B cell (primary cell): ENCODE data around the gene CDC42BPA. TPM values are rescaled to one million over a fixed set of nuclear protein-coding genes. Genes with fewer than 3 reads are reported as not detected.

Experiments used
- ATAC-seq: fragments of 200-7000 bp; cut with Tn5 transposase; one replicate; pipeline ENCODE4 v1.10.0; 2021; ENCODE audit warnings: low read depth, mild to moderate bottlenecking, moderate number of reproducible peaks, moderate library complexity
- CTCF ChIA-PET: fragments of 350-600 bp; sonication (Branson Sonifier 250); formaldehyde crosslinking; loops from one replicate; lab custom pipeline; 2021; ENCODE audit warnings: antibody characterized with exemption, inconsistent platforms; lab: Charles Lee
- POLR2A ChIA-PET: fragments of 350-600 bp; sonication (Branson Sonifier 250); formaldehyde crosslinking; loops from one replicate; lab custom pipeline; 2021; ENCODE audit warnings: antibody characterized with exemption; lab: Charles Lee
- DNase-seq: peaks from one replicate; pipeline ENCODE4 v3.0.0; 2013
- H2AFZ ChIP-seq: 2 replicates; pipeline ENCODE4 v1.6.1; 2012; ENCODE audit warnings: mild to moderate bottlenecking, low read depth, low read length; ENCODE audit not compliant: insufficient read depth, poor library complexity, severe bottlenecking
- H3K27ac ChIP-seq, 2 donors: 1 replicate in 1 of 2; 2 replicates in 1 of 2; pipeline ENCODE4 v1.5.1; 2012 to 2013; ENCODE audit warnings: low read length in 2 of 2, mild to moderate bottlenecking in 2 of 2, moderate library complexity in 1 of 2
- H3K27me3 ChIP-seq, 4 experiments: fragments of 200-600 bp in 1 of 4; sonication (generic) in 1 of 4; replicated peaks in 1 of 4; 1 replicate in 2 of 4; 2 replicates in 2 of 4; pipeline versions ENCODE4 v1.6.1 to v1.7.0; 2013 to 2016; ENCODE audit warnings: low read length in 3 of 4, mild to moderate bottlenecking in 2 of 4, mixed read lengths in 1 of 4, moderate library complexity in 1 of 4; ENCODE audit not compliant: insufficient read depth in 4 of 4, control insufficient read depth in 3 of 4; ENCODE audit errors: control extremely low read depth in 1 of 4
- H3K36me3 ChIP-seq, 2 experiments: replicated peaks in 1 of 2; 1 replicate in 1 of 2; 2 replicates in 1 of 2; pipeline versions ENCODE4 v1.6.1 to v1.7.1; 2013; ENCODE audit warnings: low read length in 1 of 2; ENCODE audit not compliant: insufficient read depth in 2 of 2, control insufficient read depth in 1 of 2; ENCODE audit errors: control extremely low read depth in 1 of 2, extremely low read depth in 1 of 2
- H3K4me1 ChIP-seq, 2 donors: fragments of 200-600 bp in 1 of 2; sonication (generic) in 1 of 2; 1 replicate in 1 of 2; 2 replicates in 1 of 2; pipeline versions ENCODE4 v1.5.1 to v1.6.1; 2013 to 2017; ENCODE audit warnings: low read length in 2 of 2; ENCODE audit not compliant: control insufficient read depth in 2 of 2, insufficient read depth in 2 of 2
- H3K4me2 ChIP-seq: replicated peaks from 2 replicates; pipeline ENCODE3; 2012; ENCODE audit warnings: mild to moderate bottlenecking, low read depth, low read length; ENCODE audit not compliant: poor library complexity, severe bottlenecking
- H3K4me3 ChIP-seq, 5 experiments: fragments of 200-600 bp in 1 of 5; sonication (generic) in 1 of 5; 1 replicate in 3 of 5; 2 replicates in 2 of 5; pipeline versions ENCODE4 v1.5.1 to v1.7.0; 2011 to 2016; ENCODE audit warnings: low read length in 4 of 5, mild to moderate bottlenecking in 4 of 5, low read depth in 2 of 5, control low read depth in 1 of 5, moderate library complexity in 1 of 5; ENCODE audit not compliant: insufficient read depth in 1 of 5; ENCODE audit errors: control extremely low read depth in 1 of 5, extremely low read depth in 1 of 5
- H3K79me2 ChIP-seq: fragments of 200-600 bp; sonication (generic); one replicate; pipeline ENCODE4 v1.6.0; 2016; ENCODE audit warnings: low read length; ENCODE audit not compliant: control insufficient read depth, insufficient read depth
- H3K9ac ChIP-seq: fragments of 200-600 bp; sonication (generic); 2 replicates; pipeline ENCODE4 v1.6.1; 2017; ENCODE audit warnings: mild to moderate bottlenecking, low read length, moderate library complexity
- H3K9me3 ChIP-seq, 3 donors: one replicate each; pipeline versions ENCODE4 v1.6.1 to v1.7.1; 2013; ENCODE audit warnings: low read length in 2 of 3; ENCODE audit not compliant: control insufficient read depth in 2 of 3, insufficient read depth in 1 of 3; ENCODE audit errors: control extremely low read depth in 1 of 3
- H4K20me1 ChIP-seq: 2 replicates; pipeline ENCODE4 v1.6.0; 2012; ENCODE audit warnings: mild to moderate bottlenecking, low read length; ENCODE audit not compliant: insufficient read depth, control insufficient read depth, poor library complexity, severe bottlenecking
- H3K27ac Mint-ChIP-seq: one replicate; pipeline ENCODE4 v1.8.0; 2021; ENCODE audit warnings: mixed read lengths
- H3K27me3 Mint-ChIP-seq: one replicate; pipeline ENCODE4 v1.8.0; 2021; ENCODE audit warnings: mixed read lengths
- H3K4me1 Mint-ChIP-seq: one replicate; pipeline ENCODE4 v1.8.0; 2021; ENCODE audit warnings: mixed read lengths
- H3K4me3 Mint-ChIP-seq: one replicate; pipeline ENCODE4 v1.8.0; 2021; ENCODE audit warnings: mixed read lengths
- H3K9me3 Mint-ChIP-seq: one replicate; pipeline ENCODE4 v1.8.0; 2022; ENCODE audit warnings: mixed read lengths; ENCODE audit not compliant: insufficient read depth
- CTCF ChIP-seq: fragments of 200-600 bp; IDR thresholded peaks from one replicate; pipeline ENCODE4 v1.8.0; 2022; ENCODE audit warnings: antibody characterized with exemption, mild to moderate bottlenecking
- EZH2 ChIP-seq: IDR thresholded peaks from 2 replicates; pipeline ENCODE4 v1.6.1; 2012; ENCODE audit warnings: borderline replicate concordance, low read depth, mild to moderate bottlenecking, moderate library complexity, low read length; ENCODE audit not compliant: insufficient read depth, poor library complexity, severe bottlenecking
- WGBS: methylation state at CpG from one replicate; pipeline ENCODE4 v1.1.5; 2013; ENCODE audit warnings: missing lambda C conversion rate; ENCODE audit not compliant: insufficient coverage; 5-methylcytosine and 5-hydroxymethylcytosine counted together
- intact Hi-C: fragments of 100-400 bp; cut with micrococcal nuclease; formaldehyde crosslinking; loops from one replicate; pipeline ENCODE4 v1.10.0; 2022
- polyA plus RNA-seq: library from polyadenylated mRNA; depleted of rRNA; stranded (reverse); fragments of >200 nt; gene quantifications from 2 replicates; pipeline ENCODE4 v1.2.3, GENCODE V29; 2012
- total RNA-seq, 2 donors: library from RNA; stranded (reverse); fragments of 120-200 nt in 1 of 2; gene quantifications; 1 replicate in 1 of 2; 2 replicates in 1 of 2; pipeline versions ENCODE4 v1.2.3 to v1.2.4, GENCODE V29; 2013 to 2022

CDC42BPA gene
- total and polyA plus RNA-seq, 2 donors (not counting 1 experiment from before 2014, with no cell fraction given) = 0.04 to 0.69 TPM

GRCh38 chr1:227131193-227131592, 187.1 kb downstream of the CDC42BPA start:
- DNase-seq (no peak), ATAC-seq (no peak)
- ChIA-PET CTCF (interaction anchor here (1.0 kb wide), 1 partner anchor 219 kb away, joined by 5 read pairs; no protein-coding TSS in a partner anchor), POLR2A (no interaction called here)
- no peaks in the 10 kb centered on the region for H4K20me1 ChIP-seq
- Mint-ChIP-seq H3K27me3 (peaks cover 12% of the 10 kb centered on the region), H3K4me3 (no peak overlapping the region), H3K9me3 (no peaks in the 10 kb centered on the region), H3K4me1 (no peaks in the 10 kb centered on the region), H3K27ac (no peak overlapping the region)
- intact Hi-C loops = no loop called here
- no peak overlapping the region for H3K4me2 ChIP-seq
- H3K4me1 ChIP-seq = no peaks in the 10 kb centered on the region
- no peak overlapping the region for H3K9ac ChIP-seq
- H3K27me3 ChIP-seq = peaks cover 0 to 5% (median 0%) of the 10 kb centered on the region in 4 experiments
- no peak overlapping the region for H2AFZ ChIP-seq
- no peaks in the 10 kb centered on the region for H3K9me3 ChIP-seq
- no peaks in the 10 kb centered on the region for H3K79me2 ChIP-seq
- no peak overlapping the region for H3K4me3 ChIP-seq
- no CpG with 5 or more reads among the region's 3 CpGs for WGBS
- H3K27ac ChIP-seq = no peak overlapping the region
- TF ChIP-seq CTCF (peak; percentile 21), EZH2 (no peak)
- no peaks in the 10 kb centered on the region for H3K36me3 ChIP-seq

GRCh38 chr1:227127891-227128290, 190.4 kb downstream of the CDC42BPA start:
- ChIA-PET CTCF (no interaction called here), POLR2A (no interaction called here)
- no peaks in the 10 kb centered on the region for H3K27me3 ChIP-seq
- Mint-ChIP-seq H3K27me3 (no peaks in the 10 kb centered on the region), H3K4me3 (no peak overlapping the region), H3K4me1 (no peaks in the 10 kb centered on the region), H3K27ac (no peak overlapping the region), H3K9me3 (no peaks in the 10 kb centered on the region)
- no peaks in the 10 kb centered on the region for H3K4me1 ChIP-seq
- no peak for TF ChIP-seq CTCF
- no peaks in the 10 kb centered on the region for H3K9me3 ChIP-seq
- H3K36me3 ChIP-seq = no peaks in the 10 kb centered on the region
- no peak for DNase-seq
- H3K9ac ChIP-seq = no peak overlapping the region
- H3K27ac ChIP-seq = no peak overlapping the region
- H3K4me2 ChIP-seq = no peak overlapping the region
- no peak overlapping the region for H3K4me3 ChIP-seq
- no peaks in the 10 kb centered on the region for H4K20me1 ChIP-seq
- ATAC-seq = no peak
- H3K79me2 ChIP-seq = no peaks in the 10 kb centered on the region
- WGBS = 57% methylated on average over 3 of the region's 3 CpGs
- no peak overlapping the region for H2AFZ ChIP-seq
- intact Hi-C loops = no loop called here
